Endothelial cell of umbilical vein (primary cell): ENCODE measurements around the gene PRR23B.

Source experiments
- EZH2 ChIP-seq: IDR thresholded peaks from 2 replicates; pipeline ENCODE4 v1.6.1; 2012; ENCODE audit warnings: borderline replicate concordance, low read depth, mild to moderate bottlenecking, moderate library complexity, low read length, inconsistent platforms; ENCODE audit not compliant: severe bottlenecking
- FOS ChIP-seq: IDR thresholded peaks from 2 replicates; pipeline ENCODE4 v1.6.1; 2011; ENCODE audit warnings: mild to moderate bottlenecking, low read length, moderate library complexity, borderline replicate concordance; ENCODE audit not compliant: insufficient read depth
- GATA2 ChIP-seq: IDR thresholded peaks from 2 replicates; pipeline ENCODE4 v1.7.0; 2011; ENCODE audit warnings: low read depth, mild to moderate bottlenecking, moderate library complexity, mixed read lengths, low read length; ENCODE audit not compliant: insufficient read length, insufficient read depth
- JUN ChIP-seq: IDR thresholded peaks from 2 replicates; pipeline ENCODE4 v1.6.1; 2011; ENCODE audit warnings: borderline replicate concordance, low read depth; ENCODE audit not compliant: insufficient read length, insufficient read depth
- MAX ChIP-seq: IDR thresholded peaks from 2 replicates; pipeline ENCODE4 v1.6.1; 2011; ENCODE audit not compliant: insufficient read depth, insufficient read length
- MYC ChIP-seq: IDR thresholded peaks from one replicate; pipeline ENCODE4 v1.6.1; 2011; ENCODE audit warnings: mild to moderate bottlenecking, low read depth, low read length
- POLR2A ChIP-seq: IDR thresholded peaks from 2 replicates; pipeline ENCODE4 v1.6.1; 2012; ENCODE audit warnings: low read depth, mild to moderate bottlenecking, control low read depth, low read length
- POLR2AphosphoS5 ChIP-seq: IDR thresholded peaks from 2 replicates; pipeline ENCODE4 v1.6.1; 2012; ENCODE audit warnings: low read depth, mild to moderate bottlenecking, control low read depth, low read length, moderate library complexity; ENCODE audit not compliant: insufficient read depth
- TF ChIP-seq, protein P1 (sequence below), 2 donors: IDR thresholded peaks; 1 replicate in 1 of 2; 2 replicates in 1 of 2; pipeline ENCODE4 v1.5.1; 2011; ENCODE audit warnings: low read length in 2 of 2, mild to moderate bottlenecking in 2 of 2, moderate library complexity in 2 of 2, control low read depth in 1 of 2, inconsistent platforms in 1 of 2, low read depth in 1 of 2; ENCODE audit not compliant: insufficient read depth in 1 of 2; ENCODE audit errors: extremely low read depth in 1 of 2

GRCh38 chr3:138985932-138986331, 34.8 kb downstream of the PRR23B start:
- TF ChIP-seq, protein P1, sequence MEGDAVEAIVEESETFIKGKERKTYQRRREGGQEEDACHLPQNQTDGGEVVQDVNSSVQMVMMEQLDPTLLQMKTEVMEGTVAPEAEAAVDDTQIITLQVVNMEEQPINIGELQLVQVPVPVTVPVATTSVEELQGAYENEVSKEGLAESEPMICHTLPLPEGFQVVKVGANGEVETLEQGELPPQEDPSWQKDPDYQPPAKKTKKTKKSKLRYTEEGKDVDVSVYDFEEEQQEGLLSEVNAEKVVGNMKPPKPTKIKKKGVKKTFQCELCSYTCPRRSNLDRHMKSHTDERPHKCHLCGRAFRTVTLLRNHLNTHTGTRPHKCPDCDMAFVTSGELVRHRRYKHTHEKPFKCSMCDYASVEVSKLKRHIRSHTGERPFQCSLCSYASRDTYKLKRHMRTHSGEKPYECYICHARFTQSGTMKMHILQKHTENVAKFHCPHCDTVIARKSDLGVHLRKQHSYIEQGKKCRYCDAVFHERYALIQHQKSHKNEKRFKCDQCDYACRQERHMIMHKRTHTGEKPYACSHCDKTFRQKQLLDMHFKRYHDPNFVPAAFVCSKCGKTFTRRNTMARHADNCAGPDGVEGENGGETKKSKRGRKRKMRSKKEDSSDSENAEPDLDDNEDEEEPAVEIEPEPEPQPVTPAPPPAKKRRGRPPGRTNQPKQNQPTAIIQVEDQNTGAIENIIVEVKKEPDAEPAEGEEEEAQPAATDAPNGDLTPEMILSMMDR (IDR thresholded peaks at IDR 0.05; ENCODE audit: extremely low read depth in 1 of 2, insufficient read depth in 1 of 2, low read depth in 1 of 2, low read length in 2 of 2) = no peak
- TF ChIP-seq POLR2A (no peak), MAX (no peak), MYC (no peak), POLR2AphosphoS5 (no peak), JUN (no peak), EZH2 (no peak), FOS (no peak), GATA2 (no peak)
